HAP-1 (cell line): Measurements from ENCODE around the gene MEI1.
"Not testable (repeated sequence)": the region's sequence is repeated elsewhere in the genome, so short reads cannot be mapped to it uniquely, and the experiment has no call there.

Source experiments
- DNase-seq, 2 experiments: peaks; one replicate each; pipeline ENCODE4 v3.0.0-alpha.2; 2016 to 2020; ENCODE audit warnings: low spot score in 2 of 2
- H3K27me3 ChIP-seq: fragments of 250-450 bp; sonication (Bioruptor Pico); 2 replicates; pipeline ENCODE4 v1.5.1; 2020; ENCODE audit warnings: low read depth, mild to moderate bottlenecking, moderate library complexity
- H3K36me3 ChIP-seq: fragments of 250-450 bp; sonication (Bioruptor Pico); replicated peaks from 2 replicates; pipeline ENCODE4 v1.5.1; 2020; ENCODE audit warnings: mild to moderate bottlenecking
- H3K4me1 ChIP-seq: fragments of 250-450 bp; sonication (Bioruptor Pico); 2 replicates; pipeline ENCODE4 v1.5.1; 2020; ENCODE audit warnings: mild to moderate bottlenecking
- H3K4me3 ChIP-seq: fragments of 250-450 bp; sonication (Bioruptor Pico); 2 replicates; pipeline ENCODE4 v1.5.1; 2020; ENCODE audit warnings: mild to moderate bottlenecking, moderate library complexity
- H3K9me3 ChIP-seq: fragments of 250-450 bp; sonication (Bioruptor Pico); 2 replicates; pipeline ENCODE4 v1.5.1; 2020; ENCODE audit warnings: mild to moderate bottlenecking, moderate library complexity
- in situ Hi-C: fragments of 300-500 bp; cut with MboI; formaldehyde crosslinking; loops from 3 replicates; pipeline ENCODE4 v1.14.3; 2020; ENCODE audit warnings: low sequenced_read_pairs, inconsistent platforms, mixed read lengths

MEI1 gene, protein sequence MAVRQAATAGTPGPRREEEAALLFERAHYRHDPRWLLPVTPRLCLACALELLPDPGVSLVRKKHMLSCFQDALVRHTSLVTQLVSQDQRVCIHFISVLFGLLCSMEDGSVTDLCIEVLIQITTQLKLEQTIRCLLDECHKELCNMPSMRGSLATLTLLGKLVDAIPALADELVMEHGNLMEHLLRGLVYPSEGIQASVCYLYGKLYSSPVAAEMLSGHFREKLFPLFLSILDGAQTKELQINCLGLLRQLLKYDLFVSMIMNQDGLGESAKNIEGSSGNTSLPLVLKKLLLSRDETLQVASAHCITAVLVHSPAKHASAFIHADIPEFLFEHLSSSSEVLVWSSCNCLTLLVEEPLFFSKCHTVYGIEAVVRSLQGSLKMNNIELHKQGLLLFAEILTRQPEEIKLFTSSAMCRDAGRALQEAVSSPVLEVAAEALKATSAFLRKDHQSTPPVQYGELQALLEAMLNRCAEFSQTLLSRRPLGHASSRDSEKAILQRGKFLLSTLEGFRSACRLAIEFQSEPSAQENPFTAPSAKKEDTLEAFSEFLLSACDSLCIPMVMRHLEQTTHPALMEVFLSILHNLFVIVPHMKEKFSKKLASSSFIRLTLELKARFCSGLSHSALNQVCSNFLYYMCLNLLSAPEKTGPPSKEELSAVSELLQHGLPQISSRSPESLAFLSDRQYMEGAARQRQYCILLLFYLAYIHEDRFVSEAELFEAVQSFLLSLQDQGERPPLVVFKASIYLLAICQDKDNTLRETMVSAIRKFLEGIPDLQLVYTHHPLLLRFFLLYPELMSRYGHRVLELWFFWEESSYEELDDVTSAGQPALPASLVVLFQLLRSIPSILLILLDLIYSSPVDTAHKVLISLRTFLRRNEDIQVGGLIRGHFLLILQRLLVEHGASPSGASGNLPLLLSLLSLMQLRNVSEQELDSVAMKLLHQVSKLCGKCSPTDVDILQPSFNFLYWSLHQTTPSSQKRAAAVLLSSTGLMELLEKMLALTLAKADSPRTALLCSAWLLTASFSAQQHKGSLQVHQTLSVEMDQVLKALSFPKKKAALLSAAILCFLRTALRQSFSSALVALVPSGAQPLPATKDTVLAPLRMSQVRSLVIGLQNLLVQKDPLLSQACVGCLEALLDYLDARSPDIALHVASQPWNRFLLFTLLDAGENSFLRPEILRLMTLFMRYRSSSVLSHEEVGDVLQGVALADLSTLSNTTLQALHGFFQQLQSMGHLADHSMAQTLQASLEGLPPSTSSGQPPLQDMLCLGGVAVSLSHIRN

DNA sequence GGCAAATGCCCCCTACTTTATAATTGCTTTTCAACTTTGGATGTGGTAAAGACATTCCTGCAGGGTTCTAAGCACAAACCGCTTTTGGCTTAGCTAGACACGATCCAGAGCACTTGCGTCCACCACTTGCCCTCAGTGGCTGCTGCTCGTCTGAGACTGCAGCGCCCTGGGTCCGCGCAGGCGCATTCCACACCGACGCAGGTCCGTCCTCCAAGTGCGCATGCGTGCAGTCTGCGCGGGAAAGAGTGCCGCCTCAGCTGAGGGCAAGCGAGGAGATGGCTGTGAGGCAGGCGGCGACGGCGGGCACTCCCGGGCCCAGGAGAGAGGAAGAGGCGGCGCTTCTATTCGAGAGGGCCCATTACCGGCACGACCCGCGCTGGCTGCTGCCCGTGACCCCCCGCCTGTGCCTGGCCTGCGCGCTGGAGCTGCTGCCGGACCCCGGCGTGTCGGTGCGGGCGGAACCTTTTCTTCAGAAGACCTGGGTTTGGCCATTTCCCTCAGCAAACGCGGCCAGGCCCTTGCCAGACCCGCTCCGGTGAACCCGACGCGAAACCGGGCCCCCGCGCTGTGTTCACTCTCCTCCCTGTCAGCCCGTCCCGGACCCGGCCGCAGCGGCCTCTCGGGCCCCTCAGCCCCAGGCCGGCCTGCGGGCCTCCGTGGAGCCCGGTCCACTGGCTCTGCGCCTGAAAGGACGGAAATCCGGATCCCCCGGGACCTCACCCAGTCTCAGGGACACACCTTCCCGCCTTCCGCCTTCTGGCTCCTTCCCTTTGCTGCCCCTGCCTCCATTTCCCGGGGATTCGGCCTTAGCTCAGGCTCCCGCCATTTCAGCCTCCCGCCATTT, at the start of gene MEI1:
MEI1 (plus strand) TSS at position 240 of the 844 bp plus-strand sequence; CDS start at position 276, 36 bp downstream.
- Histone ChIP-seq H3K4me1 (peaks cover 5% of the 10 kb centered on the region; the same call in 1 of the 2 replicates), H3K36me3 (no peaks in the 10 kb centered on the region), H3K4me3 (no peak within 1 kb of the TSS), H3K9me3 (no peaks in the 10 kb centered on the region), H3K27me3 (no peaks in the 10 kb centered on the region)
- DNase-seq: no peak
- in situ Hi-C loops: loop anchor here (5.0 kb wide), 1 partner anchor 243 kb away; no protein-coding TSS in a partner anchor

- Histone ChIP-seq H3K9me3 (no peaks in the 10 kb centered on the region), H3K4me3 (no peak overlapping the region), H3K36me3 (peaks cover 91% of the 10 kb centered on the region), H3K27me3 (no peaks in the 10 kb centered on the region), H3K4me1 (no peaks in the 10 kb centered on the region)
- in situ Hi-C loops: no loop called here
- DNase-seq: no peak
These were observed 49.1 kb upstream of the MEI1 start for GRCh38 chr22:41650229-41650628.

DNA sequence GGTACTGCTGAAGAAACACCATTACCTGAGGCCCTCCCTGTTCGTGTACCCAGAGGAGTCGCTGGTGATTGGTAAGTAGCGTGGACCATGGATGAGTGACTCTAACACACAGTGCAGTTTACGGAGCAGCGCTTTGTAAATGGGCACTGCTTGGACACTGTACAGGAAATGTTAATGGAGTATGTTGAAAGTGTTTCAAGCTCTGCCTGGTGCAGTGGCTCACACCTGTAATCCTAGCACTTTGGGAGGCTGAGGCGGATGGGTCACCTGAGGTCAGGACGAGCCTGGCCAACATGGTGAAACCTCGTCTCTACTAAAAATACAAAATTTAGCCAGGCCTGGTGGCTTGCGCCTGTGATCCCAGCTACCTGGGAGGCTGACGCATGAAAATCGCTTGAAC, 48.5 kb upstream of the MEI1 start:
- no peak overlapping the region for H3K4me3 ChIP-seq
- in situ Hi-C loops: no loop called here
- DNase-seq: no peak
- no peaks in the 10 kb centered on the region for H3K4me1 ChIP-seq
- H3K27me3 ChIP-seq: no peaks in the 10 kb centered on the region
- no peaks in the 10 kb centered on the region for H3K9me3 ChIP-seq
- H3K36me3 ChIP-seq: peaks cover 91% of the 10 kb centered on the region

DNA sequence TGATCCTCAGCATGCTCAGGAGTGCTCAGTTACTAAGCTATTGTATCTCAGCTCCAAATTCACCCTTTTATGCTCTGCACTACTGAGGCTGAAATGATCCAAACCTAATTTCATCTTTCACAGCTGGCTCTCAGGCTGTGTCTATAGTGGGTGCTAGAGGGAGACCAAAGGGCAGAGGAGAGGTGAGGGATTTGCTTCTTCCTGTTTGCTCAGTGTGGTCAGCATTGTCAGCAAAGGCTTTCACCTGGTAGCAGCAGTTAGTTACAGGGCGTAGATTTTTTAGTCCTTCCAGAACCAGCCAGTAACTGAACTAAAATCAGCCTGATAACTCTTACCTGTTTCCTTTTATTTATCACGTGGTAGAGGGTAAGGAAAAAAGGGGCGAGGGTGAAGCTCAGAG, 45.0 kb upstream of the MEI1 start:
- Histone ChIP-seq H3K36me3 (peaks cover 90% of the 10 kb centered on the region), H3K9me3 (no peaks in the 10 kb centered on the region), H3K4me1 (no peaks in the 10 kb centered on the region), H3K27me3 (no peaks in the 10 kb centered on the region), H3K4me3 (no peak overlapping the region)
- no peak for DNase-seq
- in situ Hi-C loops: no loop called here

DNA sequence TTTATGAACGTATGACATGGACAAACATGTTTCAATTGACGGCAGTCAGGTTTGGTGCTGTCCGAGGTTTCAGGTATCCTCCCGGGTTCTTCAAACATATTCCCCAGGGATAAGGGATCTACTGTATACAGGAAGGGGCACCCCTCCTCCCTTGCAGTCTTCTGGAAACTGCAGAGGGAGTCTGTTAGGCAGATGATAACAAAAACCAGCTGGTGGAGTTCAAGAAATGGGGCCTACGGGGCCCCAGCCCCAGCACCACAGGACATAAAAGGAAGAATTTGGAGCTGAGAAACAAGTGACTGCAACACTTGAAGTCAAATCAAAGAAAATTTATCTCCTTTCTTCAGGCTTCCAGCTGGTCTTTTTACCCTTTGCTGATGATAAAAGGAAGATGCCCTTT, 42.7 kb upstream of the MEI1 start:
- Histone ChIP-seq H3K4me1 (no peaks in the 10 kb centered on the region), H3K27me3 (no peaks in the 10 kb centered on the region), H3K9me3 (no peaks in the 10 kb centered on the region), H3K36me3 (peaks cover 93% of the 10 kb centered on the region), H3K4me3 (no peak overlapping the region)
- in situ Hi-C loops: no loop called here
- DNase-seq: no peak

- in situ Hi-C loops: no loop called here
- Histone ChIP-seq H3K36me3 (peaks cover 93% of the 10 kb centered on the region), H3K27me3 (no peaks in the 10 kb centered on the region), H3K4me3 (no peak overlapping the region), H3K4me1 (no peaks in the 10 kb centered on the region), H3K9me3 (no peaks in the 10 kb centered on the region)
- DNase-seq: no peak
These were observed 41.6 kb upstream of the MEI1 start for GRCh38 chr22:41657709-41658108.

GRCh38 chr22:41658869-41659268, 40.4 kb upstream of the MEI1 start:
- Histone ChIP-seq H3K9me3 (no peaks in the 10 kb centered on the region), H3K36me3 (peaks cover 93% of the 10 kb centered on the region), H3K4me3 (no peak overlapping the region), H3K4me1 (no peaks in the 10 kb centered on the region), H3K27me3 (no peaks in the 10 kb centered on the region)
- in situ Hi-C loops: no loop called here
- DNase-seq: no peak

DNA sequence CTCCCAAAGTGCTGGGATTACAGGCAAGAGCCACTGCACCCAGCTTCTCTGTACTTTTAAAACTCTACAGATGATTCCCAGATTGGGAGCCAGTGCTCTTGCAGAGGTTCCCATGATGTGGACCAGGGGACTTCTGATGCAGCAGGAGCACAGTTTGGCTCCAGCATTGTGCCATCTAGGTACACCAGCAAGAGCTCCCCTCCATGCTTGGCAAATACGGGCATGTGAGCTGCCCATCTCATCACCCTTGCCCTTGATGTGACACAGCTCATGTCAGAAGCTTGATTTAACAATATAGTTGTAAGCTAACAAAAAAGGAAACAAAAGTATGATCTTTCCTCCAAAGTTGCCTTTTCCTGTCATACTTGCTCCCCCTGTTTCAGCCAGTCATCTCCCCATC, 39.4 kb upstream of the MEI1 start:
- H3K4me3 ChIP-seq: no peak overlapping the region
- H3K27me3 ChIP-seq: no peaks in the 10 kb centered on the region
- H3K4me1 ChIP-seq: no peaks in the 10 kb centered on the region
- no peak for DNase-seq
- peaks cover 93% of the 10 kb centered on the region for H3K36me3 ChIP-seq
- no peaks in the 10 kb centered on the region for H3K9me3 ChIP-seq
- in situ Hi-C loops: no loop called here

DNA sequence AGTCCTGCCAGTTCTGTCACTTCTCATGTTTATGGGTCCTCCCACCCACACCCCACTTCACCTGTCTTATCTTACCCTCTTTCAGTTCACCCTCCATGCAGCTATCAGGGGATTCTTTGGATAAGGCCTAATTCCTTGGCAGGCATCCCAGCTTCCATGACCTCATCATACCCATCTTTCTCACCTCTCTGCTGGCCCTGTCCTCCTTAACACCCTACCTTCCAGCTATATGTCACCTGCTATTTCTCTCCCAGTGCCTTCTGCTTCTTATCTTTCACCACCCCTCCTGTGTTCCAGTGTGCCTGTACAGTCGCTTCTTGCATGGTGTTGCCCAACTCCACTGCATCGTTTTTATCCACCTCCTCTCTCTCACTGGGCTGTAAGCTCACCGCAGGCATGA, 38.9 kb upstream of the MEI1 start:
- H3K36me3 ChIP-seq: peaks cover 93% of the 10 kb centered on the region
- no peak overlapping the region for H3K4me3 ChIP-seq
- DNase-seq: no peak
- H3K9me3 ChIP-seq: no peaks in the 10 kb centered on the region
- no peaks in the 10 kb centered on the region for H3K27me3 ChIP-seq
- in situ Hi-C loops: no loop called here
- no peaks in the 10 kb centered on the region for H3K4me1 ChIP-seq

GRCh38 chr22:41661088-41661487, 38.2 kb upstream of the MEI1 start:
- no peaks in the 10 kb centered on the region for H3K9me3 ChIP-seq
- DNase-seq: no peak
- H3K27me3 ChIP-seq: no peaks in the 10 kb centered on the region
- in situ Hi-C loops: no loop called here
- no peaks in the 10 kb centered on the region for H3K4me1 ChIP-seq
- peaks cover 90% of the 10 kb centered on the region for H3K36me3 ChIP-seq
- no peak overlapping the region for H3K4me3 ChIP-seq

- H3K27me3 ChIP-seq: no peaks in the 10 kb centered on the region
- in situ Hi-C loops: no loop called here
- no peak for DNase-seq
- no peak overlapping the region for H3K4me3 ChIP-seq
- peaks cover 4% of the 10 kb centered on the region for H3K4me1 ChIP-seq
- H3K9me3 ChIP-seq: no peaks in the 10 kb centered on the region
- peaks cover 86% of the 10 kb centered on the region for H3K36me3 ChIP-seq
These were observed 37.6 kb upstream of the MEI1 start for GRCh38 chr22:41661713-41662112.

DNA sequence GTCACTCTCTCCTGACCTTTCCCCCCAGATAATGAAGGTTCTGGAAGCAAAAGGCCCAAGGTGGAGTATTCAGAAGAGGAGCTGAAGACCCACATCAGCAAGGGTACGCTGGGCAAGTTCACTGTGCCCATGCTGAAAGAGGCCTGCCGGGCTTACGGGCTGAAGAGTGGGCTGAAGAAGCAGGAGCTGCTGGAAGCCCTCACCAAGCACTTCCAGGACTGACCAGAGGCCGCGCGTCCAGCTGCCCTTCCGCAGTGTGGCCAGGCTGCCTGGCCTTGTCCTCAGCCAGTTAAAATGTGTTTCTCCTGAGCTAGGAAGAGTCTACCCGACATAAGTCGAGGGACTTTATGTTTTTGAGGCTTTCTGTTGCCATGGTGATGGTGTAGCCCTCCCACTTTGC, 35.7 kb upstream of the MEI1 start:
- H3K4me3 ChIP-seq, H3K27me3 ChIP-seq, in situ Hi-C loops, H3K9me3 ChIP-seq, DNase-seq: not testable (repeated sequence)
- peaks cover 15% of the 10 kb centered on the region for H3K4me1 ChIP-seq
- H3K36me3 ChIP-seq: peaks cover 69% of the 10 kb centered on the region

DNA sequence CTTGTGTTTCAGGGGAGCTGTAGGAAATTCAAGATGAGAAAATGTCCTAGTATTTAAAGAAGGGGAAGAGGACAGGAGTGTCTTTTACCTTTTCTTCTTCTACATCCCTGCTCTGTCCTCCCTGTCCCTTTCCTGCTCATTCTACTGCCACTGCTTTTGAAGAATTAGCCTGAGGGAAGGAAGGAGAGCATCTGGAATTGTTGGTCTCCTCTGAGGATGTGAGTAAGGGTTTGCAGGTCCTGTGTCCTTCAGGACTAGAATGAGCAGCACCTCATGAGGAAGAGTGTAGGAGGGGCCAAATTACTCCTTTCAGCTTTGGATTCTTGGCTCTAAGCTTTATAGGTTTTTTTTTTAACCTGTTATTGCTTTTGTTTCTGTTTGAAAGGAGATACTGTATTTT, 34.8 kb upstream of the MEI1 start:
- DNase-seq: no peak
- in situ Hi-C loops: no loop called here
- Histone ChIP-seq H3K4me3 (no peak overlapping the region), H3K4me1 (peaks cover 15% of the 10 kb centered on the region), H3K9me3 (no peaks in the 10 kb centered on the region), H3K36me3 (peaks cover 60% of the 10 kb centered on the region), H3K27me3 (no peaks in the 10 kb centered on the region)
